Keratinocyte (primary cell): ENCODE results near the gene MCUR1. TPM values are rescaled to one million over a fixed set of nuclear protein-coding genes. Genes with fewer than 3 reads are reported as not detected.
"Not testable (repeated sequence)": the region's sequence is repeated elsewhere in the genome, so short reads cannot be mapped to it uniquely, and the experiment has no call there.

Experiments used
- DNase-seq: peaks from one replicate; pipeline ENCODE4 v3.0.0-alpha.2; 2011; ENCODE audit warnings: low read depth, missing footprints, low spot score
- FAIRE-seq: peaks from 2 replicates; lab custom pipeline; 2011; peaks lifted over from hg19 to GRCh38; lab: Jason Lieb, UNC
- H2AFZ ChIP-seq: 2 replicates; pipeline ENCODE4 v1.6.0; 2012; ENCODE audit warnings: low read length, control low read depth, inconsistent platforms; ENCODE audit not compliant: control insufficient read depth
- H3K27ac ChIP-seq: 2 replicates; pipeline ENCODE4 v1.5.1; 2011; ENCODE audit warnings: low read length; ENCODE audit not compliant: control insufficient read depth, insufficient read depth
- H3K27me3 ChIP-seq: 3 replicates; pipeline ENCODE4 v1.6.0; 2011; ENCODE audit warnings: low read length; ENCODE audit not compliant: control insufficient read depth, insufficient read depth; ENCODE audit errors: extremely low read depth
- H3K36me3 ChIP-seq, 2 experiments: 2 replicates in 1 of 2; 3 replicates in 1 of 2; pipeline ENCODE4 v1.5.1; 2011; ENCODE audit warnings: low read length in 2 of 2, mild to moderate bottlenecking in 1 of 2; ENCODE audit not compliant: control insufficient read depth in 2 of 2, insufficient read depth in 2 of 2; ENCODE audit errors: extremely low read depth in 1 of 2
- H3K4me1 ChIP-seq: 3 replicates; pipeline ENCODE4 v1.5.1; 2011; ENCODE audit warnings: low read length; ENCODE audit not compliant: control insufficient read depth, insufficient read depth; ENCODE audit errors: extremely low read depth
- H3K4me2 ChIP-seq: 3 replicates; pipeline ENCODE4 v1.6.0; 2011; ENCODE audit warnings: low read depth, low read length; ENCODE audit not compliant: control insufficient read depth, insufficient read depth; ENCODE audit errors: extremely low read depth
- H3K4me3 ChIP-seq, 3 experiments: fragments of 200-600 bp in 1 of 3; sonication (generic) in 1 of 3; 2 replicates in 2 of 3; 3 replicates in 1 of 3; pipeline ENCODE4 v1.5.1; 2011 to 2016; ENCODE audit warnings: low read length in 3 of 3, mild to moderate bottlenecking in 3 of 3, control low read depth in 2 of 3, inconsistent platforms in 1 of 3, low read depth in 1 of 3, mixed read lengths in 1 of 3, mixed run types in 1 of 3, moderate library complexity in 1 of 3; ENCODE audit not compliant: control insufficient read depth in 2 of 3, insufficient read depth in 2 of 3; ENCODE audit errors: extremely low read depth in 1 of 3
- H3K79me2 ChIP-seq: 2 replicates; pipeline ENCODE4 v1.6.0; 2012; ENCODE audit warnings: low read length; ENCODE audit not compliant: control insufficient read depth, insufficient read depth
- H3K9ac ChIP-seq: 3 replicates; pipeline ENCODE4 v1.6.0; 2011; ENCODE audit warnings: low read length; ENCODE audit not compliant: control insufficient read depth, insufficient read depth; ENCODE audit errors: extremely low read depth
- H3K9me1 ChIP-seq: 3 replicates; pipeline ENCODE4 v1.6.0; 2011; ENCODE audit warnings: low read length; ENCODE audit not compliant: control insufficient read depth, insufficient read depth; ENCODE audit errors: extremely low read depth
- H3K9me3 ChIP-seq: 2 replicates; pipeline ENCODE4 v1.5.1; 2012; ENCODE audit warnings: low read depth, low read length; ENCODE audit not compliant: control insufficient read depth
- H4K20me1 ChIP-seq: 3 replicates; pipeline ENCODE4 v1.6.0; 2011; ENCODE audit warnings: low read length; ENCODE audit not compliant: control insufficient read depth, insufficient read depth; ENCODE audit errors: extremely low read depth
- CTCF ChIP-seq, 3 experiments: IDR thresholded peaks in 1 of 3; conservative IDR thresholded peaks in 1 of 3; optimal IDR thresholded peaks in 1 of 3; 2 replicates in 2 of 3; 3 replicates in 1 of 3; pipeline versions ENCODE3 to v1.5.1; 2011; ENCODE audit warnings: low read length in 3 of 3, mild to moderate bottlenecking in 3 of 3, moderate library complexity in 2 of 3, control low read depth in 1 of 3, inconsistent platforms in 1 of 3; ENCODE audit not compliant: insufficient read depth in 2 of 3; ENCODE audit errors: extremely low read depth in 1 of 3
- EZH2 ChIP-seq: IDR thresholded peaks from one replicate; pipeline ENCODE4 v1.6.1; 2012; ENCODE audit warnings: inconsistent platforms, mild to moderate bottlenecking, low read length, moderate library complexity
- dilution Hi-C: fragments of 300-500 bp; cut with MboI; formaldehyde crosslinking; loops from one replicate; pipeline ENCODE4 v1.7.0; 2020; ENCODE audit warnings: low sequenced_read_pairs; ENCODE audit not compliant: extremely low pct_ligation_motif_present
- polyA plus RNA-seq, 5 experiments: library from polyadenylated mRNA; depleted of rRNA in 3 of 5; stranded (reverse) in 3 of 5; stranded (forward) in 1 of 5; unstranded in 1 of 5; fragments of >200 nt; gene quantifications; 1 replicate in 1 of 5; 2 replicates in 3 of 5; 3 replicates in 1 of 5; pipeline versions ENCODE4 v1.2.1 to v1.2.3, GENCODE V29; 2011 to 2012; ENCODE audit warnings: missing spikeins in 2 of 5, low read depth in 1 of 5, low replicate concordance in 1 of 5

The MCUR1 gene
- polyA plus RNA-seq, 1 donor (not counting 4 experiments of a cell fraction or from before 2014, with no cell fraction given): 15.3 TPM

GRCh38 chr6:13834790-13835189 lies 20.4 kb upstream of the MCUR1 start:
- Histone ChIP-seq H3K36me3 (no peaks in the 10 kb centered on the region), H3K4me2 (no peak overlapping the region), H3K27ac (no peak overlapping the region), H3K27me3 (no peaks in the 10 kb centered on the region), H3K9ac (no peak overlapping the region), H3K4me1 (no peaks in the 10 kb centered on the region), H3K9me1 (no peaks in the 10 kb centered on the region), H3K79me2 (no peaks in the 10 kb centered on the region), H3K4me3 (no peak overlapping the region), H2AFZ (no peak overlapping the region), H4K20me1 (no peaks in the 10 kb centered on the region), H3K9me3 (no peaks in the 10 kb centered on the region)
- no peak for DNase-seq
- TF ChIP-seq EZH2 (no peak), CTCF (optimal IDR thresholded peaks at IDR 0.05 in 1 of 3, IDR thresholded peaks at IDR 0.05 in 1 of 3, conservative IDR thresholded peaks at IDR 0.05 in 1 of 3; ENCODE audit: extremely low read depth in 1 of 3, insufficient read depth in 2 of 3, low read length in 3 of 3) (no peak)
- dilution Hi-C loops: no loop called here
- no peak for FAIRE-seq

- H2AFZ ChIP-seq, dilution Hi-C loops, H3K4me2 ChIP-seq, H3K27ac ChIP-seq, H3K4me1 ChIP-seq, H3K9ac ChIP-seq, H3K9me1 ChIP-seq, DNase-seq, H3K4me3 ChIP-seq, H3K36me3 ChIP-seq, H3K27me3 ChIP-seq, H3K9me3 ChIP-seq, H4K20me1 ChIP-seq, FAIRE-seq, H3K79me2 ChIP-seq: not testable (repeated sequence)
Measured at GRCh38 chr6:13834018-13834417, 19.7 kb upstream of the MCUR1 start.

GRCh38 chr6:13832778-13833177 lies 18.4 kb upstream of the MCUR1 start:
- H3K27me3 ChIP-seq: no peaks in the 10 kb centered on the region
- no peaks in the 10 kb centered on the region for H3K36me3 ChIP-seq
- no peak overlapping the region for H3K27ac ChIP-seq
- H3K9me3 ChIP-seq: no peaks in the 10 kb centered on the region
- dilution Hi-C loops: no loop called here
- H3K9me1 ChIP-seq: no peaks in the 10 kb centered on the region
- H4K20me1 ChIP-seq: no peaks in the 10 kb centered on the region
- no peak overlapping the region for H3K4me3 ChIP-seq
- DNase-seq: no peak
- H2AFZ ChIP-seq: no peak overlapping the region
- no peak overlapping the region for H3K9ac ChIP-seq
- TF ChIP-seq CTCF (optimal IDR thresholded peaks at IDR 0.05 in 1 of 3, IDR thresholded peaks at IDR 0.05 in 1 of 3, conservative IDR thresholded peaks at IDR 0.05 in 1 of 3; ENCODE audit: extremely low read depth in 1 of 3, insufficient read depth in 2 of 3, low read length in 3 of 3) (no peak), EZH2 (no peak)
- FAIRE-seq: no peak
- no peak overlapping the region for H3K4me2 ChIP-seq
- H3K4me1 ChIP-seq: no peaks in the 10 kb centered on the region
- no peaks in the 10 kb centered on the region for H3K79me2 ChIP-seq
